ENCODE results near the gene OPN1MW3.
"Not testable (repeated sequence)": the region's sequence is repeated elsewhere in the genome, so short reads cannot be mapped to it uniquely, and the experiment has no call there.

The OPN1MW3 gene

DNA sequence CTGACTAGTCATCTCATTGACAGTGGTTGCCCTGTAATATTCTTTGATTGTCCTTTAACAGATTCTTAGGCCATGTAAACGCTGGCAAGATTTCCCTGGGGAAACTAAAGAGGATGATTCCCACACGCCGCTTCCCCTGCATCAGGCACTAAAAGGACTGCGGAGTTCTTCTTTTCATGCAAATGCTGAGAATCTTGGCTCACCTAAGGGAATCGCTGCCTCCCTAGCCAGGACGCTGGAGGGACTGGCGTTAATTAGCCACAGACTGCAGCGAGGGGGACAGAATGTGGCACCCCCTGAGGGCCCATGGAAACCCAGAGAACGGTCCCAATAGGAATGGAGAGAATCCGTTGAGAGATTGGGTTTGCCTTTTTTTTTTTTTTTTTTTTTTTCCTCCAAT, 29.0 kb downstream of the OPN1MW3 start:
- DNase-seq (ENCODE audit: low spot score); in situ Hi-C loops (cut with MboI; ENCODE audit: low pct_unique_long_range_greater_than_20kb, low sequenced_read_pairs, unreplicated experiment): not testable (repeated sequence)

DNA sequence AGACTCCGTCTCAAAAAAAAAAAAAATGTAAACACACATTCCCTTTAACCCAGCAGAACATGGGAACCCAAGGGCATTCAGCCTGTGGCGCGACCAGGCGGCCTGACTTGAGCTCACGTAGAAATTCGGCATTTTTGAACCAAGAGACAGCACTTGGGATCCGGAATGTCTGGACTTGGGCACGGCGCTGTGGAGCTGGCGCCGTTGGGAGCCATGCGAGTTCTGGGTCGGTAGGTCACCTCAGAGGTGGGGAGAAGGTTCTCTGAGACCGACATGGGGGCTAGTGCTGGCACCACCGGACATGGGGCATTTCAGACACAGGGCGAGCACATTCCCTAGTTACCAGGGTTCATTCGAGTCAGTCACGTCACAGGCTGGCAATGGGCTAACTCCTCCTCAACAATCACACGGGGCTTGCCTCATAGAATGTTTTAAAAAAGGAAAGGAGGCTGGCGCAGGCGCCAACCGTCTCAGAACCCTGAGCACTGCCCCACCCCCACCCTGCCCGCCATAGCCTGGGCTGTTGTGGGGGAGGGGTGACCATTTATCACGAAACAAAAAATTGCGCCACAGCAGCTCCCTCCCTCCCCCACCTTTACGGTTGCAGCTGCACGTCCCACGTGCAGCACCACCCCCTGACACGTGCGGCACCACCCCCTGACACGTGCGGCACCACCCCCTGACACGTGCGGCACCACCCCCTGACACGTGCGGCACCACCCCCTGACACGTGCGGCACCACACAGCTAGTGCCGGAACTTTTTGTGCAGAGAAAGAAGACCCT, 37.6 kb downstream of the OPN1MW3 start, which contains the start of gene TEX28:
TEX28 (minus strand) TSS at position 334 of the 784 bp plus-strand sequence. CDS start 3,007 bp downstream, outside the sequence.
- TF ChIP-seq, protein P1, sequence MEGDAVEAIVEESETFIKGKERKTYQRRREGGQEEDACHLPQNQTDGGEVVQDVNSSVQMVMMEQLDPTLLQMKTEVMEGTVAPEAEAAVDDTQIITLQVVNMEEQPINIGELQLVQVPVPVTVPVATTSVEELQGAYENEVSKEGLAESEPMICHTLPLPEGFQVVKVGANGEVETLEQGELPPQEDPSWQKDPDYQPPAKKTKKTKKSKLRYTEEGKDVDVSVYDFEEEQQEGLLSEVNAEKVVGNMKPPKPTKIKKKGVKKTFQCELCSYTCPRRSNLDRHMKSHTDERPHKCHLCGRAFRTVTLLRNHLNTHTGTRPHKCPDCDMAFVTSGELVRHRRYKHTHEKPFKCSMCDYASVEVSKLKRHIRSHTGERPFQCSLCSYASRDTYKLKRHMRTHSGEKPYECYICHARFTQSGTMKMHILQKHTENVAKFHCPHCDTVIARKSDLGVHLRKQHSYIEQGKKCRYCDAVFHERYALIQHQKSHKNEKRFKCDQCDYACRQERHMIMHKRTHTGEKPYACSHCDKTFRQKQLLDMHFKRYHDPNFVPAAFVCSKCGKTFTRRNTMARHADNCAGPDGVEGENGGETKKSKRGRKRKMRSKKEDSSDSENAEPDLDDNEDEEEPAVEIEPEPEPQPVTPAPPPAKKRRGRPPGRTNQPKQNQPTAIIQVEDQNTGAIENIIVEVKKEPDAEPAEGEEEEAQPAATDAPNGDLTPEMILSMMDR (IDR thresholded peaks at IDR 0.05; ENCODE audit: extremely low read depth, insufficient read depth, missing control alignments): no peak
- in situ Hi-C loops (cut with MboI; ENCODE audit: low pct_unique_long_range_greater_than_20kb, low sequenced_read_pairs, unreplicated experiment): no loop called here
- DNase-seq (ENCODE audit: low spot score): no peak

DNA sequence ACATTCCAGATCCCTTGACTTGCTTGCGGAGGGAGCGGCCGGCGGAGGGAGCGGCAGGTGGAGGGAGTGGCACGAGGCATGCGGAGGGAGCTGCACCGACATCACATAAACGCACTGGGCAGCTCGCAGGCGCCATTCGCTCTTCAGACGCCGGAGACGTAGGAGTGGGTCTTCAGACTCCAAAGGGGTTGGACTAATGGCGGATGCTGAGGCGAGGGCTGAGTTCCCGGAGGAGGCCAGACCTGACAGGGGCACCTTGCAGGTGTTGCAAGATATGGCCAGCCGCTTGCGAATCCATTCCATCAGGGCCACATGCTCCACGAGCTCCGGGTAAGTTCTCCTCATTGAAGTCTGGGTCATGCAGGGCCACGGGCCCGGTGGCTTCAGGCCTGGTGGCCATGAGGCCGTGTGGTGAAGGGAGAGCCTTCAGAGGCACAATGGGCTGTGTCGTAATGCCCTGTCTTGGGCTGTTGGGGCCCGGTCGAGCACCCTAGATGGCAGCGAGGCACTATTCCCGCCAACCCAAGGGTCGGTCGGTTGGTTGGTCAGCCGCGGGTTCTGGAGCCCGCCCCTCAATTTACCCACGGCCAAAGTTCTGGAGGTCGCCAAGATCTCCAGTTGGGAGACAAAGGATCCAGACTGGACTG, 38.4 kb downstream of the OPN1MW3 start, which contains the start of gene TKTL1:
TKTL1 (plus strand) TSS at position 132 of the 647 bp plus-strand sequence; CDS start at position 197, 65 bp downstream.
- in situ Hi-C loops (cut with MboI; ENCODE audit: low pct_unique_long_range_greater_than_20kb, low sequenced_read_pairs, unreplicated experiment): no loop called here

DNA sequence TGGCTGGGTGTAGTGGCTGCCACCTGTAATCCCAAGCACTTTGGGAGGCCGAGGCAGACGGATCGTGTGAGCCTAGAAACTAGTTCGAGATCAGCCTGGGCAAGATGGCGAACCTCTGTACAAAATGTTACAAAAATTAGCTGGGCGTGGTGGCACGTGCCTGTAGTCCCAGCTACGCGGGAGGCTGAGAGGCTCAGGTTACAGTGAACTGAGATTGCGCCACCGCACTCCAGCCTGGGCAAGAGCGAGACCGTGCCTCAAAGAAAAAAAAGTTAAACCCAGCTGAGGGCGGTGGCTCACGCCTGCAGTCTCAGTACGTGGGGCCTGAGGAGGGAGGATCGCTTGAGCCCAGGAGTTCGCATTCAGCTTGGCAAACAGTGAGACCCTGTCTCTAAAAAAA, 39.3 kb downstream of the OPN1MW3 start:
- no peak for DNase-seq (ENCODE audit: low spot score)
- TF ChIP-seq, protein P1 (IDR thresholded peaks at IDR 0.05; ENCODE audit: extremely low read depth, insufficient read depth, missing control alignments): no peak
- in situ Hi-C loops (cut with MboI; ENCODE audit: low pct_unique_long_range_greater_than_20kb, low sequenced_read_pairs, unreplicated experiment): no loop called here

More for the DNA sequence above, 38.4 kb downstream of the OPN1MW3 start, which contains the start of gene TKTL1:
- TF ChIP-seq, protein P1 (IDR thresholded peaks at IDR 0.05; ENCODE audit: extremely low read depth, insufficient read depth, missing control alignments): no peak
- DNase-seq (ENCODE audit: low spot score): no peak

DNA sequence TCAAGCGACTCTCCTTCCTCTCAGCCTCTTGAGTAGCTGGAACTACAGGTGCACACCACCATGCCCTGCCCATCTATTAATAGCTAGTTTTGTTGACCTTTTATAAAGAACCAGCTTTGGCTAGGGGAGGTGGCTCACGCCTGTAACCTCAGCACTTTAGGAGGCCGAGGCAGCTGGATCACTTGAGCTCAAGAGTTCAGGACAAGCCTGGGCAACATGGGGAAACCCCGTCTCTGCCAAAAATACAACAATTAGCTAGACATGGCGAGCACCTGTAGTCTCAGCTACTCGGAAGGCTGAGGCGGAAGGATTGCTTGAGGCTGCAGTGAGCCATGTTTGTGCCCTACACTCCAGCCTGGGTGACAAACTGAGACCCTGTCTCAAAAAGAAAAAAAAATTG, 40.9 kb downstream of the OPN1MW3 start:
- no peak for DNase-seq (ENCODE audit: low spot score)
- in situ Hi-C loops (cut with MboI; ENCODE audit: low pct_unique_long_range_greater_than_20kb, low sequenced_read_pairs, unreplicated experiment): no loop called here
- TF ChIP-seq, protein P1 (IDR thresholded peaks at IDR 0.05; ENCODE audit: extremely low read depth, insufficient read depth, missing control alignments): no peak

DNA sequence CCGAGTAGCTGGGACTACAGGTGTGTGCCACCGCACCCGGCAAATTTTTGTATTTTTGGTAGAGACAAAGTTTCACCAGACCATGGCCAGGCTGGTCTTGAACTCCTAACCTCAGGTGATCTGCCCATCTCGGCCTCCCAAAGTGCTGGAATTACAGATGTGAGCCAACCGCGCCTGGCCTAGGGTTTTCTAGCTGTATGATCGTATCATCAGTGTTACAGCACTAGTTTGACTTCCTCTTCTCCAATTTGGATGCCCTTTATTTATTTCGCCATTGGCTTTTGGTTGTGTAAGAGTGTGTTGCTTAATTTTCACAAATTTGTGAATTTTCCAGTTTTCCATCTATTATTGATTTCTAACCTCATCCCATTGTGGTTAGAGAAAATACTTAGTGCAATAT, 43.4 kb downstream of the OPN1MW3 start:
- in situ Hi-C loops (cut with MboI; ENCODE audit: low pct_unique_long_range_greater_than_20kb, low sequenced_read_pairs, unreplicated experiment): no loop called here
- no peak for DNase-seq (ENCODE audit: low spot score)
- TF ChIP-seq, protein P1 (IDR thresholded peaks at IDR 0.05; ENCODE audit: extremely low read depth, insufficient read depth, missing control alignments): no peak

DNA sequence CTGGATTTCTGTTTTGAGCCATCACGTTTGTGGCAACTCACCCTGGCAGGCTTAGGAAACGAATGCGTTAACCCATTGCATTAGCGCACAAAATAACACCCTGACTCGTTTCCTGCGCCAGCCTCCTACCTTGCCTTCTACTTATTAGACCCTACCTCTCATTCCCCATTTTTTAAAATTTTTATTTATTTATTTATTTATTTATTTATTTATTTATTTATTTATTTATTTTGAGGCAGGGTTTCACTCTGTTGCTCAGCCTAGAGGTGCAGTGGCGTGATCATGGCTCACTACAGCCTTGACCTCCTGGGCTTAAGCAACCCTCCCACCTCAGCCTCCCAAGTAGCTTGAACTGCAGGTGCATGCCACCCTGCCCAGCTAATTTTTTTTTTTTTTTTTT, 45.6 kb downstream of the OPN1MW3 start:
- DNase-seq (ENCODE audit: low spot score); in situ Hi-C loops (cut with MboI; ENCODE audit: low pct_unique_long_range_greater_than_20kb, low sequenced_read_pairs, unreplicated experiment): not testable (repeated sequence)
